Measurements from ENCODE around the gene MCEMP1.
"Not testable (repeated sequence)": the region's sequence is repeated elsewhere in the genome, so short reads cannot be mapped to it uniquely, and the experiment has no call there.

MCEMP1 gene

GRCh38 chr19:7643629-7644549 lies 33.0 kb upstream of the MCEMP1 start:
- DNase-seq (ENCODE audit: low read depth, low spot score), result not testable (repeated sequence)

GRCh38 chr19:7644550-7644877 lies 32.4 kb upstream of the MCEMP1 start:
- no peak for DNase-seq (ENCODE audit: low read depth, low spot score)

- DNase-seq (ENCODE audit: low read depth, low spot score), result no peak
Observed at GRCh38 chr19:7645163-7645562, 31.7 kb upstream of the MCEMP1 start.

- no peak for DNase-seq (ENCODE audit: low read depth, low spot score)
Observed at GRCh38 chr19:7645656-7646425, 31.0 kb upstream of the MCEMP1 start.

- DNase-seq (ENCODE audit: low read depth, low spot score), result no peak
Observed at GRCh38 chr19:7646426-7646700, 30.5 kb upstream of the MCEMP1 start.

GRCh38 chr19:7647156-7647555 lies 29.7 kb upstream of the MCEMP1 start:
- DNase-seq (ENCODE audit: low read depth, low spot score), result no peak

GRCh38 chr19:7648265-7649014 lies 28.4 kb upstream of the MCEMP1 start:
- no peak for DNase-seq (ENCODE audit: low read depth, low spot score)

GRCh38 chr19:7650148-7650547 lies 26.7 kb upstream of the MCEMP1 start:
- DNase-seq (ENCODE audit: low read depth, low spot score), result no peak

GRCh38 chr19:7652061-7652641 lies 24.7 kb upstream of the MCEMP1 start:
- DNase-seq (ENCODE audit: low read depth, low spot score), result no peak

- DNase-seq (ENCODE audit: low read depth, low spot score), result no peak
Observed at GRCh38 chr19:7654401-7654800, 22.5 kb upstream of the MCEMP1 start.

GRCh38 chr19:7655581-7655980 lies 21.3 kb upstream of the MCEMP1 start:
- DNase-seq (ENCODE audit: low read depth, low spot score), result no peak

GRCh38 chr19:7657131-7657751 lies 19.6 kb upstream of the MCEMP1 start:
- no peak for DNase-seq (ENCODE audit: low read depth, low spot score)

GRCh38 chr19:7658219-7658686 lies 18.6 kb upstream of the MCEMP1 start:
- DNase-seq (ENCODE audit: low read depth, low spot score), result no peak

GRCh38 chr19:7661744-7662538 lies 14.9 kb upstream of the MCEMP1 start:
- no peak for DNase-seq (ENCODE audit: low read depth, low spot score)

GRCh38 chr19:7662657-7663056 lies 14.2 kb upstream of the MCEMP1 start:
- DNase-seq (ENCODE audit: low read depth, low spot score), result no peak

GRCh38 chr19:7663706-7664105 lies 13.2 kb upstream of the MCEMP1 start:
- no peak for DNase-seq (ENCODE audit: low read depth, low spot score)

GRCh38 chr19:7665076-7665475 lies 11.8 kb upstream of the MCEMP1 start:
- no peak for DNase-seq (ENCODE audit: low read depth, low spot score)

GRCh38 chr19:7668842-7669241 lies 8.0 kb upstream of the MCEMP1 start, which contains the start of gene RETN:
Gene RETN, plus strand, starts transcription at chr19:7669049. Its CDS starts 278 bp downstream, at chr19:7669327.
- no peak for DNase-seq (ENCODE audit: low read depth, low spot score)

GRCh38 chr19:7669641-7670040 lies 7.2 kb upstream of the MCEMP1 start:
- no peak for DNase-seq (ENCODE audit: low read depth, low spot score)

GRCh38 chr19:7670150-7670783 lies 6.6 kb upstream of the MCEMP1 start:
- DNase-seq (ENCODE audit: low read depth, low spot score), result no peak

All from iPS DF 19.7 (cell line).